ENCODE measurements around the gene MAN1C1.

Gene MAN1C1

DNA sequence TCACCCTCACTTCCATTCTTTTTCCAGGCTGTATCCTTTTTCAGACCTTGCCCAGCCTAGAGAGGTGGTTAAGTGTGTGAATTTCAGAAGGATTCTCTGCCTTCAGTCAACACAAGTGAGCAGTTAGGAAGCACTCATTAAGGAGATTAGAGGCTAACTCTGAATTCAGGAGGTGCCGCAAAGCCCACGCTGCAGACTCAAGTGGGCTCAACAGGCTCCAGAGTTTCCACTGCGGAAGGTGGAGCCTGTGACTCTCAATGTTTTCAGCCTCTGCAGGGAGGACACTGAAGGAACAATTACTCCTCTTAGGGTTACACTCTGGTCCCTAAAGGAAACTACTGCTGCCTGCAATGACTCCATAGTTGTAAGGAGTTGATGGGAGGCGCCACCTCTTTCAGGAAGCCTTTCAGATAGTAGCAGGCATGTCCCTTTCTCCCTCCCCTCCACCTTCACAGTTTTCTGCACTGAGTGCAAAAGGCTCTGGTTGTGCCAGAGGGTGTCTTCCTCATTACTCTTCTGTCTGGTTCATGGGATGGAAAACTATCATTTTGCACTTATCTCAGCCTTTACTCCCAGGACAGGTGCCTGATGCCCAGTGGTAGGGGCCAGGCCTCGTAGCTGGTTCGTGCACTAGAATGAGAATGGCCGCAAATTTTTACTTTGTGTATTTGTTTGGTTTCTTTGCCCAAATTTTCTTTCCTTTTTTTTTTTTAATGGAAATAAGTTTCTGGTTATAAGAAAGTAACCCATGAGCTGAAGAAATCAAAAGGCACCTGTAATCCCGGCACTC is 128.2 kb downstream of the MAN1C1 start:
- no peak for DNase-seq

DNA sequence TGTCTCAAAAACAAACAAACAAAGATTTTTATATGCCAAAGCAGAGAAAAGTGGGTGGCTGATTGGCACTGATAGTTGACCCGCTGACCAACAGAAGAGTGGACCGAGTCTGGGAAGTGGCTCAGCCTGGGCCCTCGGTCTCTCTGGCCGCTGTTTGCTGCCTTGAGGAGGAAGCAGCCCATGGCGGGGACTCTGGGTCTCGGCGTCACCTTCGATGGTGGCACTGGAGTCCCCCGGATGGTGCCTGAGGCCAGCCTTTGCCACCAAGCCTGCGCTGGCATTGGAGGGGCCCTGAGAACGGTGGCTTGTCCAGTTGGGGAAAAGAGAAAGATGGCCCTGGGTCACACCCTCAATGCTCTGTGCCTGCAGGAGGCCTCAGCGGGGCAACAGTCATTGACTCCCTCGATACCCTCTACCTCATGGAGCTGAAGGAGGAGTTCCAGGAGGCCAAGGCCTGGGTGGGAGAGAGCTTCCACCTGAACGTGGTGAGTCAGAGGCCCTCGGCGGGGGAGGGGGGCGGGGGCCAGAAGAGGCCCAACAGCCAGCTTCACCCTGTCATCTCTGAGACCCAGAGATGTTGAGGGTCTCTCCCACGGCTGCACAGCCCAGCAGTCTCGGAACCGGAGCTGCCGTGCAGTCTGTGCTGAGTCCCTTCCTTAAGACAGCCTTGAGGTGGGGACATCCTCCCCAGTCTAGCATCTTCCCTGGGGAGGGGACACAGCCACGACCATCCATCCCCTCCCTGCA is 129.9 kb downstream of the MAN1C1 start:
- DNase-seq: no peak

DNA sequence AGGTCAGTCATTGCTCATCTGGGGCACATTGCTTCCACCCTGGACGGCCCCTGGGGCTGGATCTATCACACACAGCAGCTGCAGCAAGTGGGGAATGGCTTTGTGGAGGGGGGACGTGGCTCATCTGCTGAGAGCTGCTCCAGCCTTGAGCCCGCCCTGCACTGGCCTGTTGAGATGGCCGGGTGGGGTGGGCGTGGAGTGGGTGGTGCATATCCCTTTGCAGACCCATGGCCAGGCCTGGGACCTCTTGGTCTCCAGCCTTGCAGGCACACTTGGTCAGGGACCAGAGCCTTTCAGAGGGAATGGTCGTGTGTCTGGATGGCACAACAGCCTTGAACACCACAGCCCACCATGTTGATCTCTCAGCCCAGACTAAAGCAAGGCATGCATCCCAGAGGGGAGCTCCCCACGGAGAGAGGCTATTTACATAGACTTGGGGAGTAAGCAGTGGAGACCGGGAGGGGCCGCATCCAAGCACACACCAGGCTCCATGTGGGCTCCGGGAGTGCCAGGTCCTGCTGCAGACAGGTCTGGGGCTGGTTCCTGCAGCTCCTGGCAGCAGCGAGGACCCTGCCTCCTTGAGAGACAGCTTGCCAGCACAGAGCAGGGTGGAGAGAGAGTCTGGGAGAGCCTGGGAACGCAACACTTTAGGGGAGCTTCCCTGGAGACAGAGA is 130.6 kb downstream of the MAN1C1 start:
- no peak for DNase-seq

DNA sequence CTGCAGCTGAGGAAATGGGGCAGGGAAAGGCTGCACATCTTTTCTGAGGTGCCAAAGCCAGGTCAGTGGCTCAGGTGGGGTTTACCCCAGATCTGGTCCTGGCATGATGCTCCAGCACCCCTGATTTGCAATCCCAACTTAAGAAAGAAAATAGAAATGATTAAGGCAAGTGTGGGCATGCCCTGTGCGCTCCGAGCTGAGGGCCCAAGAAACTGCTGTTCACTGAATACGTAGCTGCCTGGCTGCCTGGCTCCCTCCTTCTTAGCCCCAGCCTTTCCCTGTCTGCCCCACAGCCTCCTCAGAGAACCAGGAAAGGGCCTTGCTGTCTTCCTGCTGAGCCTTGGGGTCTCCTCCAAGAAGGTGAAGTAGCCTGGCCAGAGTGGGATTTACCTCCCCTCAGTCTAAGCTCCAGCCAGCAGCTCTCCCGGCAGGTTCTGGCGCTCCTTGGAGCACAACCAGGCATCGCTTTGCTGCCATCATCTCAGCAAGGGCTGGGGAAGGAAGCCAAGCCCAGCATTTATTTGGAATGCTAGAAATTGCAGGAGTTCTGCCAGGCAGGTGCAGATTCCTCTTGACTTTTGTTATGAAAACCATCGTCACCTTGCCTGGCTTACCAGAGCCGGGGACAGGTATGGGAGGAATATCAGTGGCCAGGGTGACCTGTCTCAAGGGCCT is 132.1 kb downstream of the MAN1C1 start:
- DNase-seq: no peak

DNA sequence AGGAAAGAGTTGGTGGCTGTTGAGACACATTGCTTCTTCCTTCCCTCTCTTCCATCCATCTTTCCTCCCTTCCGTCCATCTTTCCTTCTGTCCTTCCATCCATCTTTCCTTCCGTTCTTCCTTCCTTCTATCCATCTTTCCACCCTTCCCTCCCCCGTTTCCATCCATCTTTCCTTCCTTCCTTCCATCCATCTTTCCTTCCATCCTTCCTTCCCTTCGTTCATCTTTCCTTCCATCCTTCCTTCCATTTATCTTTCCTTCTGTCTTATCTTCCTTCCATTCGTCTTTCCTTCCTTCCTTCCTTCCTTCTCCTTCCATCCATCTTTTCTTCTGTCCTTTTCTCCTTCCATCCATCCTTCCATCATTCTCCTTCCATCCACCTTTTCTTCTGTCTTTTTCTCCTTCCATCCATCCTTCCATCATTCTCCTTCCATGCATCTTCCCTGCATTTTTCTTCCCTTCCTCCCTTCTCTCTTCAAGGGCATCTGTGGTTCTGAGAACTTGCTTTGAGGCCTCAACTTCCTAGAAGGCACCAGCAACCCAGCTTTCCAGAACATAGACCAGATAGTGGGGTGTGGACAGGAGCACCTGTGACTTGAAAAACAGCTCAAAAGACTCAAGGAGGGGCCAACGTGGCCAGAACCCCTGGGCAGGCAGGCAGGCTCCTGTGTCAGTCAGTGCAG is 134.5 kb downstream of the MAN1C1 start:
- no peak for DNase-seq

DNA sequence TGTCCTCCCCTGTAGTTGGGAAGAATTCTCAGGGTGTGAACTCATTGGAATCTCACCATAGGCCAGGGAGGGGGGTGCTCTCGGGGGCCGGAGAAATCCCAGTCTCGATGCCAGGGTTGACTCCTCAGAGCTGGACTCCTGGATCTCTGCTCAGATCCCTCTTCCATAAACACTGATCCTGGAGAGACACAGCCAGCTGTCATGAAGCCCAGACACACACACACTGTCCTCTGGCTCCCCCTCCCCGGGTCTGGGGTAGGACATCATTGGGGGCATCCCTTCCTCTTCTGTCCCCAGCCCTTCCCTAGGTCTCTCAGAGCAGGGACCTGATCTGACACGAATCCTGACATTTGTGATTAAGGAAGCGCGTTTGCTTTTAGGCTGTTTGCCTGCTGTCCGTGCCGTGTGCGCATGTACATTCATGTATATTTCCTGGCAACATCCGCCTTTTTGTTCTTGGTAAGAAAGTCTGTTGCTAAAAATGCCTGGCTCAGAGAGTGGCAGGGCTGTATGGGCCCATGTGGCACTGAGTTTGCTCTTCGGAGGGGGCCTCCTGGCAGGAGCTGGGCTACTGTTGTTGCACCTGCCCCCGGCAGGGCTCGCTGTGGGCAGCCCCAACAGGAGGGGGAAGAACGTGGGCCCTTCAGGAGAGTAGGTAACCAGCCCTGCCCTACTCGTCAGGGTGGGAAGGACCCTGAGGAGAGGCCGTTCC is 138.0 kb downstream of the MAN1C1 start:
- no peak for DNase-seq

DNA sequence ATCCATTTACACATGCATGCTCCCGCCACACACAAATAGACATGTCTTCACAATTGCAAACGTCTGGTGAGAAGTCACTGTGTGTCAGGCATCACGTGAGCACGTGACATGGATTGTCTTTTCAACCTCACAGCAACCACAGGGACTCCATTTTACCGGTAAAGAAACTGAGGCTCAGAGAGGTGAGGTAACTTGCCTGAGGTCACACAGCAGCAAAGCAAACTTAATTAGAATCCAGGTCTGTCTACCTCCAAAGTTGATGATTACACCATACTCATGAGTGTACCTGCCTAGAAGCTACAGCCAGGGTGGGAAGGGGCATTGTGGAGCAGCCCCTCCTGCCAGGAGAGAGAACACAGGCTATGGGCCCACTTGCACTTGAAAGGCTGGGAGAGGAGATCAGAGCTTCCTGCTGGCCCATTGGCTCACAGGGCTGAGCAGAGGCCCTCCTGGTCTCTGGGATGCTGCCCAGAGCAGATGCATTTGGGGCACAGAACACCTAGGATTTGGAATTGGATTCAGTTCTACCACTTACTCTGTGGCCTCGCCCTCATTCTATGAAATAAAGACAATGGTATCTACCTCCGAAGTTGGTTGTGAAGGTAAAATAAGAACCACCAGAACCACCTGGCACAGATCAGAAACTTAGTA is 139.0 kb downstream of the MAN1C1 start:
- no peak for DNase-seq

DNA sequence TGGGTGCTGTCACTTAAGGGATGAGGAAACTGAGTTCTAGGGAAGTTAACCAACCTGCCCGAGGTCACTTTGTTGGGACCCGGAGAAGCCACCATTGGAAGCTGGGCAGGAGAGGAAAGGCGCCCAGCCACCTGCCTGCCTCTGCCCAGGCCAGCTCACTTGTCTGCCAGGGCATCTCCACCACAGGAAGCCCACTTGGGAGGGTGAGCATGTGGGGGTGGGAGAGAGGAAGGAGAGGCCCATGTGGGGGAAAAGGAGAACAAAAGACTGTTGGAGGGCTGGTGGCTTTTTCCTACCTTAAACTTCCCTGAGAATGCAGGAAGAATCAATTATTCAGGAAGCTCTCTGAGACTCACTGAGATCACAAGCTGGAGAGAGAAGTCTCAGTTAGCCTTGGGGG is 139.6 kb downstream of the MAN1C1 start:
- DNase-seq: no peak

DNA sequence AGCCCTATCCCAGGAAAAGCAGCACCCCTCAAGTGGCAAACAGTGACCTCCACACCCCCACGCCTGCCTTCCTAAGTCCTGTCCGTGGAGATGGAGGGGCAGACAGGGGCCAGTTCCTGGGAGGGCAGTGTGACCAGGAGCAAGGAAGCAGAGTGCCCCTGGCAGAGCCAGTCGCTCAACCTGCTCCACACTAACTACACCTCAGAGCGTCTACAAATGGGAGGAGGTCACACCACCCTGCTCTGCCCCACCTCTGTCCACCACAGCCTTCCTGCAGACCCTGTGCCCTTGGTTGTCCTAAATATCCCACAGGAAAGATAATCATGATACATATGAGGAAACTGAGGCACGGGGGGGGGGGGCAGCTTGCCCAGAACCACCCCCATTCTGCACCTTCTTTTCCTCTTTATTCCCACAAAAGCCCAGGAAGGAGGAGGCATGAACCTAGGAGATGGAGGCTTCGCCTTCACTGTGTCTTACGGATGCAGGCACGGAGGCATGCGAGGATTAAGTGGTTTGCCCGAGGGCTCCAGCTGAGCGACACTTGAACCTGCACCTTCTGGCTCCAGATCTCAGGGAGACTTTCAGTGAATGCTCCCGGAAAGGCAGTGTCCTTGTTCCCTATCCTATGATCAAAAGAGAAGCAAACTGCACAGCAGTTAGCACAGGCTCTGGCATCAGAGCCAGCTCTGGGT is 140.7 kb downstream of the MAN1C1 start:
- DNase-seq: no peak

DNA sequence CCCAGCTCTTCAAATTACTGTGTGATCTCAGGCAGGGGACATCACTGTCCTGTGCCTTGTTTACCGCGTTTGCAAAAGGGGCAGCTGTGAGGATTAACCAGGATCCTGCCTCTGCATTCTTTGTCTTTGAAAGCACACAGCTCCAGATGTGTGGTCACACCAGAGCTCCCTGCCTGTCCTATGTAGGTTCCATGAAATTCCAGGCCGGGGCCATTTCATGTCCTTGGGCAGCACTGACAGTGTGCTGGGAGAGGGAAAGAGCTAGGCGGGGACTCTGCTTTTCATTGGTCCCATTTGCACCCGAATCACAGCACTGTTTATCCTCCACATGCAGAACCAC is 141.2 kb downstream of the MAN1C1 start:
- DNase-seq: no peak

DNA sequence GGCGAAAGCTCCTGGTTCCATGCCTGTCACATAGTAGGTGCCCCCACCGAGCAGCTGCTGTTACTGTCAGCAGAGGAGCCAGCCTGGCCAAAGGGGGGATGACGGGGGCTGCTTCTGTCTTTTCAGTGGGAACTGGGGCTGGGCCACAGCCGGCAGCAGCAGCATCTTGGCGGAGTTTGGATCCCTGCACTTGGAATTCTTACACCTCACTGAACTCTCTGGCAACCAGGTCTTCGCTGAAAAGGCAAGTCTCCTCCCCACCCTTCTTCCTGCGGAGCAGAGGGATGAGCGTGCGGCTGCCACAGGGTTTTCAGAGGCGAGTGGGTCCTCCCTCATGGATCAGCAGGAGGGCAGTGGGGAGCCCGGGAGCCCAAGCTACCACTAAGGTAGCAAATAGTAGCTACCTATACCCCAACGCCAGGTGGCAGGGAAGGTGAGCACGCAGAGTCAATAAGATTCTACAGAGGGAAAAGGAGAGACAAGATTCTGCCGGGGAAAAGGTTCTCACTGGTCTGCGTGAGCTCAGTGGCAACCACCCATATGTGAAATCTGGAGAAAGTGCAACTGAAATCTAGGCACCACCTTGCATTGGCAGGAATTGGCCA is 142.0 kb downstream of the MAN1C1 start:
- DNase-seq: no peak

DNA sequence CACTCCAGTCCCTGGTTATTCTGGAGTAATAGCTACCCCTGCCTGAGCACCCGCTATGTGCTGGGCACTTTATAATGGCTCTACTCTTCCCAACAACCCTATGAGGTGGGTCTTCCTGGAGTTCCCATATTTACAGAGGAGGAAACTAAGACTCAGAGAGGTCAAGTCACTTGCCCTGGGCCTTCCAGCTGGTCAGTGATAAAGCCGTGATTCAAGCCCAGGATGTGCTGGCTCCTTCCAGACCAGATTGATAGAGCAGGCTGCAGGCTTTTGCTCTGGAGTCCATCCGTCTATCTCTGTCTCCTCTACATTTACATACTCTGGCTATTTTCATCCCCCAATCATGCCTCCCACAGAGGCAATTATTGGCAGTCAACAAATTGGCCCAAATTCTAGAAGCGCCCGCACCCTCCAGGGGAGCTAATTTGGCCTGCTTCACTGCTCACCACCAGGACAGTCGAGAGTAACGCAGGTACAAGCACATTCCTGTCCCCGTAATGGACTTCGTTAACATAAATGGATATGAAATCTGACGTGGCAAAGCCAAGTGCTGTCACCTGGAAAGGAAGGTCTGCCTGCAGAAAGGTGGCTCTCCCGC is 143.6 kb downstream of the MAN1C1 start:
- DNase-seq: no peak

DNA sequence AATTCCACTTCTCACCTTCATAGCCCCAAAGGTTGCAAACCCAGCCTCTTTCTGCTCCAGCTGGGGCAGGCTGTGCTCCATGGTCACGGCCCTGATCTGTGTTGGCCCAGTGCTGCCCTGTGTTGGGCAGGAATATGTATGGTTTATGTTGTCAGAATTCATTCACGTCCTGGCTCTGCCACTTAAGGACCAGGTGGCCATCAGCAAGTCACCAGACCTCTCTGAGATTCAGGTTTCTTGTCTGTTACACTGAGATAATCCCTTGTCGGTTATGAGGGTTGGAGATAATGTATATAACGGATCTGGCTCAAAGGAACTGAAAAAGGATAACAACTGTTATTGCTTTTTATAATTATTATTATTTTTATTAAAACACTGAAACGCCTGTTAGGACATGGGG is 144.3 kb downstream of the MAN1C1 start:
- DNase-seq: no peak

DNA sequence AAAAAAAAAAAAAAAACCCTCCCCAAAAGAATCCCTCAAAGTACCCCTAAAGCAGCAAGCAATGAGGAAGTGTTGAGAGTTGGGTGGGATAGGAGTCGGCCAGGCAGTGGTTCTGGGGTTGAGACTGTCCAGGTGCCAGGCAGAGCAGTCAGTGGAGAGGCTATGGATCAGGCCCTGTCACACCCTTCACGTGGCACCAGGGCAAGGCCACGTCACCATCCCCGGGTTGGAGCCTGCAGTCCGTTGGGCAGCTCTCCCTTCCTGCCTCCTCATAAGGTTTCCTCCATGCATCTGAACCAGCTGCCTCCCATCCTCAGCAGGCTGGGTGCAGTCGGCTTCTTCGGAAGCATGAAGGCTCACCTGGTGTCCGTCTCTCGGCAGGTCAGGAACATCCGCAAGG is 146.9 kb downstream of the MAN1C1 start:
- no peak for DNase-seq

DNA sequence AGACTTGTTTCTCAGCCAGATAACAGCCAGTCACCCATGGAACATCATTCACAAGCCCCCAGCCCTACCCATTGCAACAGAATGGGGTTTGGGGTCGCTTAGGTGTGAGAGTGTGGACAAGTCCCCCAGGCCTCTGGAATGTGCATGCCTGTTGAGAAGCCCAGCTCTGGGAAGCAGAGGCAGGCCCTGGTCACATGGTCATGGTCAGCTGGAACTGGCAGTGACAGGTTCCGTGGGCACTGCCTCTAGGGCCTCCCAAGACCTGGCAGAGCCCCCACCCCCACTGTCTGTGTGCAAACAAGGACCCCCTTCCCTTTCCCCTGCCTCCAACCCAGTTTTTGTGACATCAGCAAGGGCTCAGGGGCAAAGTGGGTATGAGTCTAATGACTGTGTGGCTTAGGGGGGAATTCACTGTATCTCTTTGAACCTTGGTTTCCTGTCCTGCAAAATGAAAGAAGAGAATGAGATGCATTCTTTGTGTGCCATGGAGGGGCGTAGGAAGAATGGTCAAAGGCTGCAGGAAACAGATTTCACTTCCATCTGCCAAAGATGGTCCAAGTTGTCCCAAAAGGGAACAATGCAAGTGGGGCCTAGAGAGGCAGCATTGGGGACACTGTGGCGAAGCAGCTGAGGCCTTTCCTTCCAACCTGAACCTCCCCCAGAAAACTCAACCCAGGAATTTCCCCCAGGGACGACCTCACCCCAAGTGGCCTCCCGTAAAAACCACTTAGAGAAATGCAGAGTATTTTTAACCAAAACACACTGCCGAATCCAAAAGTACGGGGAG is 148.7 kb downstream of the MAN1C1 start:
- no peak for DNase-seq

DNA sequence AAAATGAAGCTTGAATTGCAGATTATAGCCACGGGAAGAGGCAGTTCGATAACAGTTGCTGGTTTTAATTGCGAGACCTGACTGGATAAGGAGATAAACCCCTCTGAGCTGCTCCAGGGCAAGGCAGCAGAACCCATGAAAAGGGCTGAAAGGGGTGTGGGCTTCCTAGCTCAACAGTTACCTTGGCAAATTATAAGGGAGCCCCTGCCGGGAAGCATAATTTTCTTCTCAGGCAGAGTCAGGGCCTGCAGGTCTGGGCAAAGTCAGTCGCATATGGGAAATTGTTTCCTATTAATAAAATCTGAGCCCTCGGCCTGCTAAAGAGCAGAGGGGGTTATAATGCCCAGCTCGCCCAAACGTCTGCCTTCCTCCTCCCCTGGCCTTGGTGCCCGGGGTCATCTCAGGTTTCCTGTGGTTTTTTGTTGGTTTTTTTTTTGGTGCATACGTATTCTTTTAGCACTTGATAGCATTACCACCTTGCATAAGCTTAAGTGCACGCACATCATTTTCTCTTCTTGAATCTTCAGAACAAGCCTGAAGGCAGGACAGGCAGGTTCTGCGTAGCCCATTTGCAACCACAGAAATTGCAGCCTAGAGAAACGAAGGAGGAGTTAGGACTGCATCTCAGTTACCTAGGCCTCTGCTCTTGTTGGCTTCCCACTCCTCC is 149.5 kb downstream of the MAN1C1 start:
- DNase-seq: no peak

DNA sequence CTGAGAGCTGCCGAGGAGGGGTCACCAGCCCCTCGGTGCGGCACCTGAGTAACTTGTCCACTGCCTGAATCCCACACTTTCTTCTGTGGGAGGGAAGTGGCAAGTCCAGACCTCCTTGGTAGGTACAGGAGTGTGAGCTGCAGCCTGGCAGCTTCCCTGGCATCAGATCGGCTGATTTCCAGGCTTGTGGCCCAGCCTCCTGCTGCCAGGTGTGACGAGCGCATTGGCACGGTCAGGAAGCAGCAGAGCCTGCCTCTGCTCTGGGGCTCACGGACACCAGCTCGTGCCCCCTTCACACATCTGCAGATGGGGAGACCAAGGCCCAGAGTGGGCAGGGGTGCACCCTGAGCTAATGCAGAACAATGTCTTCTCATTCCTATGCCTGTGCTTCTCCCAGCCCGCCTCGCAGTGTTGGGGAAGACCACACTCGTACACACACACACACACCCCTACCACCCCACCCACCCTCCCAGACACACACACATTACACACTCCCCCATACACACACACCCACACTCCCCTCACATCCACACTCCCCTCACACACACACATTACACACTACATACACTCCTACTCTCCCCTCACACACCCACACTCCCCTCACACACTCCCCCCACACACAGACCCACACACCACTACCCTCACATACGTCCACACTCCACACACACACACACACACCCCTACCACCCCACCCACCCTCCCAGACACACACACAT is 150.3 kb downstream of the MAN1C1 start:
- DNase-seq: no peak

DNA sequence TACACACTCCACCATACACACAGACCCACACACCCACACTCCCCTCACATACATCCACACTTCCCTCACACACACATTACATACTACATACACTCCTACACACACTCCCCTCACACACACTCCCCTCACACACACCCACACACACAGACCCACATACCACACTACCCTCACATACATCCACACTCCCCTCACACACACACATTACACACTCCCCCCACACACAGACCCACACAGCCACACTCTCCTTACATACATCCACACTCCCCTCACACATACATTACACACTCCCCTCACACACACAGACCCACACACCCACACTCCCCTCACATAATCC is 150.8 kb downstream of the MAN1C1 start:
- no peak for DNase-seq

Data from NCI-H1436 treated with DMSO at 0.1 percent for 48 hours (cell line).